CD4-positive, alpha-beta memory T cell (primary cell): ENCODE data around the gene PTX4. TPM values are rescaled to one million over a fixed set of nuclear protein-coding genes. Genes with fewer than 3 reads are reported as not detected.

Source experiments
- CTCF ChIA-PET: fragments of 350-600 bp; sonication (Branson Sonifier 250); formaldehyde crosslinking; loops from one replicate; lab custom pipeline; 2021; ENCODE audit warnings: inconsistent platforms; ENCODE audit not compliant: partially characterized antibody; lab: Charles Lee
- POLR2A ChIA-PET: fragments of 350-600 bp; sonication (Branson Sonifier 250); formaldehyde crosslinking; loops from one replicate; lab custom pipeline; 2021; ENCODE audit not compliant: partially characterized antibody; lab: Charles Lee
- DNase-seq, 5 donors: peaks; one replicate each; pipeline versions ENCODE4 v3.0.0 to v3.0.0-alpha.2; 2020 to 2022; ENCODE audit warnings: mixed read lengths in 1 of 5
- H3K27ac ChIP-seq: one replicate; pipeline ENCODE4 v1.7.0; 2013; ENCODE audit warnings: low read depth, low read length
- H3K27me3 ChIP-seq: 2 replicates; pipeline ENCODE4 v1.7.0; 2013; ENCODE audit warnings: mild to moderate bottlenecking, low read length, moderate library complexity; ENCODE audit not compliant: insufficient read depth
- H3K36me3 ChIP-seq: 2 replicates; pipeline ENCODE4 v1.7.0; 2013; ENCODE audit warnings: mild to moderate bottlenecking, low read length, moderate library complexity; ENCODE audit not compliant: insufficient read depth
- H3K4me1 ChIP-seq: 2 replicates; pipeline ENCODE4 v1.7.0; 2013; ENCODE audit warnings: mild to moderate bottlenecking, low read length, moderate library complexity; ENCODE audit not compliant: insufficient read depth
- H3K4me3 ChIP-seq, 2 donors: one replicate each; pipeline ENCODE4 v1.7.0; 2013; ENCODE audit warnings: low read length in 2 of 2, mild to moderate bottlenecking in 1 of 2
- H3K9me3 ChIP-seq, 2 donors: one replicate each; pipeline ENCODE4 v1.7.0; 2013; ENCODE audit warnings: low read length in 2 of 2, control low read depth in 1 of 2; ENCODE audit not compliant: control insufficient read depth in 1 of 2
- H3K27ac Mint-ChIP-seq, 7 donors: one replicate each; pipeline ENCODE4 v1.8.0; 2020 to 2021; ENCODE audit warnings: mixed read lengths in 7 of 7, mild to moderate bottlenecking in 6 of 7, inconsistent platforms in 3 of 7, moderate library complexity in 3 of 7
- H3K27me3 Mint-ChIP-seq, 2 donors: one replicate each; pipeline ENCODE4 v1.8.0; 2020 to 2021; ENCODE audit warnings: mixed read lengths in 2 of 2
- H3K36me3 Mint-ChIP-seq, 2 donors: one replicate each; pipeline ENCODE4 v1.8.0; 2020 to 2021; ENCODE audit warnings: mixed read lengths in 2 of 2, inconsistent platforms in 1 of 2, mild to moderate bottlenecking in 1 of 2
- H3K4me1 Mint-ChIP-seq, 4 donors: one replicate each; pipeline ENCODE4 v1.8.0; 2020 to 2021; ENCODE audit warnings: mixed read lengths in 4 of 4, mild to moderate bottlenecking in 1 of 4
- H3K4me3 Mint-ChIP-seq, 8 donors: one replicate each; pipeline ENCODE4 v1.8.0; 2020 to 2021; ENCODE audit warnings: mixed read lengths in 8 of 8, mild to moderate bottlenecking in 7 of 8, moderate library complexity in 6 of 8, inconsistent platforms in 3 of 8
- H3K9me3 Mint-ChIP-seq, 8 donors: one replicate each; pipeline ENCODE4 v1.8.0; 2020 to 2021; ENCODE audit warnings: mixed read lengths in 8 of 8, mild to moderate bottlenecking in 5 of 8, inconsistent platforms in 3 of 8, moderate library complexity in 1 of 8
- intact Hi-C: fragments of 100-400 bp; cut with micrococcal nuclease; formaldehyde crosslinking; loops from one replicate; pipeline ENCODE4 v1.15.1; 2023
- polyA plus RNA-seq, 2 donors: library from polyadenylated mRNA; unstranded; fragments of 300-500 nt; fragmentation: Illumina TruSeq; gene quantifications; one replicate each; pipeline ENCODE4 v1.2.3, GENCODE V29; 2021
- total RNA-seq, 2 experiments: library from RNA; stranded (reverse); gene quantifications; one replicate each; pipeline ENCODE4 v1.2.3, GENCODE V29; 2021

Gene PTX4
- total and polyA plus RNA-seq, 4 experiments from 2014 or later: not detected

- CTCF ChIA-PET: no interaction called here
Observed at GRCh38 chr16:1494711-1495110, 6.0 kb upstream of the PTX4 start.

GRCh38 chr16:1494129-1494640 is 5.4 kb upstream of the PTX4 start:
- H3K36me3 ChIP-seq: no peaks in the 10 kb centered on the region
- Mint-ChIP-seq H3K27me3 (no peaks in the 10 kb centered on the region), H3K4me1 (peaks cover 7 to 22% (median 15%) of the 10 kb centered on the region in 4 donors), H3K9me3 (peaks cover 0 to 1% (median 0%) of the 10 kb centered on the region in 8 donors), H3K36me3 (peaks cover 5 to 16% of the 10 kb centered on the region in 2 donors), H3K4me3 (peak overlapping the region; percentile 83 to 98 (median 86)), H3K27ac (peak overlapping the region in 6 of 7 donors; percentile 46 to 93 (median 79))
- peaks cover 20% of the 10 kb centered on the region for H3K4me1 ChIP-seq
- intact Hi-C loops: loop anchor here (5.0 to 10.0 kb wide), 3 partner anchors 118 to 448 kb away; partner anchors contain the start of genes CRAMP1, IFT140, MAPK8IP3 and MSRB1
- no peak overlapping the region for H3K27ac ChIP-seq
- DNase-seq: no peak
- no peaks in the 10 kb centered on the region for H3K27me3 ChIP-seq
- H3K4me3 ChIP-seq: peak overlapping the region; percentile 42 to 72
- ChIA-PET POLR2A (interaction anchor here (1.0 to 3.2 kb wide), 8 partner anchors 18 to 212 kb away, joined by 3 to 30 read pairs (median 8); partner anchors contain the start of genes CRAMP1, IFT140, MAPK8IP3 and TMEM204), CTCF (interaction anchor here (1.8 kb wide), 1 partner anchor 9 kb away, joined by 4 read pairs; no protein-coding TSS in a partner anchor)
- no peaks in the 10 kb centered on the region for H3K9me3 ChIP-seq

More at GRCh38 chr16:1494711-1495110, 6.0 kb upstream of the PTX4 start:
- Histone ChIP-seq H3K27me3 (no peaks in the 10 kb centered on the region), H3K27ac (no peak overlapping the region), H3K4me1 (peaks cover 20% of the 10 kb centered on the region), H3K9me3 (no peaks in the 10 kb centered on the region), H3K36me3 (no peaks in the 10 kb centered on the region), H3K4me3 (no peak overlapping the region)
- Mint-ChIP-seq H3K9me3 (peaks cover 0 to 1% (median 0%) of the 10 kb centered on the region in 8 donors), H3K27ac (peak overlapping the region in 2 of 7 donors; percentile 65 to 76), H3K4me1 (peaks cover 7 to 22% (median 15%) of the 10 kb centered on the region in 4 donors), H3K36me3 (peaks cover 5 to 16% of the 10 kb centered on the region in 2 donors), H3K27me3 (no peaks in the 10 kb centered on the region), H3K4me3 (peak overlapping the region; percentile 12 to 94 (median 59))
- POLR2A ChIA-PET: no interaction called here
- DNase-seq: no peak
- intact Hi-C loops: loop anchor here (5.0 to 10.0 kb wide), 3 partner anchors 118 to 448 kb away; partner anchors contain the start of genes CRAMP1, IFT140, MAPK8IP3 and MSRB1

GRCh38 chr16:1493746-1494094 is 5.0 kb upstream of the PTX4 start:
- H3K4me1 ChIP-seq: peaks cover 20% of the 10 kb centered on the region
- CTCF ChIA-PET: interaction anchor here (1.8 kb wide), 1 partner anchor 9 kb away, joined by 4 read pairs; no protein-coding TSS in a partner anchor
- POLR2A ChIA-PET: interaction anchor here (1.0 to 3.2 kb wide), 8 partner anchors 18 to 213 kb away, joined by 3 to 30 read pairs (median 8); partner anchors contain the start of genes CRAMP1, IFT140, MAPK8IP3 and TMEM204
- DNase-seq: peak in 2 of 5 donors; percentile 4 to 17
- intact Hi-C loops: loop anchor here (1.0 to 10.0 kb wide), 6 partner anchors 18 to 449 kb away; partner anchors contain the start of genes CLCN7, CRAMP1, IFT140 and MAPK8IP3
- peaks cover 0 to 1% (median 0%) of the 10 kb centered on the region in 8 donors for H3K9me3 Mint-ChIP-seq
- peaks cover 5 to 16% of the 10 kb centered on the region in 2 donors for H3K36me3 Mint-ChIP-seq
- H3K27me3 Mint-ChIP-seq: no peaks in the 10 kb centered on the region
- H3K27me3 ChIP-seq: no peaks in the 10 kb centered on the region
- peak overlapping the region; percentile 42 to 72 for H3K4me3 ChIP-seq
- H3K4me1 Mint-ChIP-seq: peaks cover 7 to 22% (median 15%) of the 10 kb centered on the region in 4 donors
- H3K9me3 ChIP-seq: no peaks in the 10 kb centered on the region
- H3K27ac ChIP-seq: peak overlapping the region; percentile 78
- peak overlapping the region; percentile 83 to 98 (median 88) for H3K4me3 Mint-ChIP-seq
- peak overlapping the region in 6 of 7 donors; percentile 46 to 93 (median 79) for H3K27ac Mint-ChIP-seq
- H3K36me3 ChIP-seq: no peaks in the 10 kb centered on the region

DNA sequence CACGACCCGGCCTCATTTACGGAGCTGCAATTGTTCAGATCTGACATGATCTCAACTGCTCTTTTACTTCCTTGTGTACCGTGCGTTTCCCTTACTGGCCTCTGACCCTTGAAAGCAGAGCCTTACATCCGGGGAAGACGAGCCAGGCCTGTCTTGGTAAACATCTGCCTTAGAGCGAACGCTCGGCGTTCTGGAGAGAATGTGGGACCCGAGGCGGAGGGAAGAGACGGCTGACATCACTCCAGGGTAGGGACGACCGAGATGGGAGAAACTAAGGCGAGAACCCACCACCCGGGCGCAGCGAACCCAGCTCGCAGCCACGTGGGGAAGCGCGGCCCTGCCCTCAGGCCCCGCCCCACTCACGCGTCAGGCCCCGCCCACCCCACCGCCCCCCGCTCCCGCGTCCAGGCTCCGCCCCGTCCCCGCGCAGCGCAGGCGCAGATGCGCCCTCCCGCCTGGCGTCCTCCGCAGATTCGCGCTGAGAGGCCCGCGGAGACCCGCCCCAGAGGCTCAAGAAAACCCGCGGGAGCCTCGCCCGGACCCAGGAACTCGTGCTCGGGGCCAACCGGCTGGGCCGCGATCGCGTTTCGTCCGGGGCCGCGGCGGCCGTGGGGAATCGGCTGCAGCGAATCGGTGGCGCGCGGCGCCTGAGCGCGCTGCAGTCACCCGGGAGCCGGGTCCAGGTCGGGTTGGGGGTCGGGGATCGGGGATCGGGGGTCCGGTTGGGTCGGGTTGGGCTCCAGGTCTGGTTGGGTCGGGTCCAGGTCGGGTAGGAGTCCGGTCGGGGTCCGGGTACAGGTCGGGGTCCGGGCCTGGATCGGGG is 4.4 kb upstream of the PTX4 start, which contains the start of gene TELO2:
TELO2 (plus strand) TSS at position 438 of the 823 bp plus-strand sequence. CDS start 922 bp downstream, outside the sequence.
- POLR2A ChIA-PET: interaction anchor here (0.7 to 3.2 kb wide), 10 partner anchors 17 to 213 kb away, joined by 3 to 30 read pairs (median 6); partner anchors contain the start of genes CRAMP1, IFT140, JPT2 and MAPK8IP3
- Histone ChIP-seq H3K27me3 (no peaks in the 10 kb centered on the region), H3K4me3 (peak within 1 kb of the TSS; percentile 48 to 72), H3K9me3 (no peaks in the 10 kb centered on the region), H3K27ac (peak within 1 kb of the TSS; percentile 78), H3K36me3 (no peaks in the 10 kb centered on the region), H3K4me1 (peaks cover 20% of the 10 kb centered on the region)
- H3K4me1 Mint-ChIP-seq: peaks cover 7 to 22% (median 15%) of the 10 kb centered on the region in 4 donors
- peaks cover 0 to 1% (median 0%) of the 10 kb centered on the region in 8 donors for H3K9me3 Mint-ChIP-seq
- peak; percentile 85 to 93 (median 88) for DNase-seq
- H3K4me3 Mint-ChIP-seq: peak within 1 kb of the TSS; percentile 93 to 98 (median 95)
- peaks cover 0 to 1% of the 10 kb centered on the region in 2 donors for H3K27me3 Mint-ChIP-seq
- H3K27ac Mint-ChIP-seq: peak within 1 kb of the TSS; percentile 93 to 100 (median 99)
- CTCF ChIA-PET: interaction anchor here (1.8 to 2.0 kb wide), 2 partner anchors 10 to 45 kb away, joined by 4 to 5 read pairs; no protein-coding TSS in a partner anchor
- H3K36me3 Mint-ChIP-seq: peaks cover under 1 to 13% of the 10 kb centered on the region in 2 donors
- intact Hi-C loops: loop anchor here (1.0 to 10.0 kb wide), 6 partner anchors 18 to 449 kb away; partner anchors contain the start of genes CLCN7, CRAMP1, IFT140 and MAPK8IP3

- DNase-seq: no peak
- Mint-ChIP-seq H3K36me3 (peaks cover 0 to 9% of the 10 kb centered on the region in 2 donors), H3K9me3 (peaks cover 0 to 1% (median 0%) of the 10 kb centered on the region in 8 donors), H3K27ac (peak overlapping the region; percentile 93 to 100 (median 99)), H3K27me3 (peaks cover 0 to 1% of the 10 kb centered on the region in 2 donors), H3K4me1 (peaks cover 7 to 22% (median 15%) of the 10 kb centered on the region in 4 donors), H3K4me3 (peak overlapping the region; percentile 93 to 98 (median 95))
- intact Hi-C loops: loop anchor here (2.0 to 10.0 kb wide), 4 partner anchors 42 to 450 kb away; partner anchors contain the start of genes CRAMP1, IFT140, MAPK8IP3 and MSRB1
- H3K4me3 ChIP-seq: peak overlapping the region; percentile 48 to 72
- no peaks in the 10 kb centered on the region for H3K27me3 ChIP-seq
- H3K36me3 ChIP-seq: no peaks in the 10 kb centered on the region
- ChIA-PET CTCF (interaction anchor here (1.8 to 2.0 kb wide), 2 partner anchors 11 to 46 kb away, joined by 4 to 5 read pairs; no protein-coding TSS in a partner anchor), POLR2A (interaction anchor here (0.6 to 3.2 kb wide), 9 partner anchors 16 to 248 kb away, joined by 3 to 30 read pairs (median 7); partner anchors contain the start of genes JPT2, MAPK8IP3, TMEM204 and UQCC4)
- no peaks in the 10 kb centered on the region for H3K9me3 ChIP-seq
- H3K4me1 ChIP-seq: peaks cover 20% of the 10 kb centered on the region
- H3K27ac ChIP-seq: peak overlapping the region; percentile 78
Observed at GRCh38 chr16:1492082-1492922, 3.6 kb upstream of the PTX4 start.
